Parathyroid adenoma (tissue), 2 donors: Measurements from ENCODE around the gene HSBP1L1.

Source experiments
- H2AFZ ChIP-seq: fragments of 300-600 bp; sonication (generic); one replicate; pipeline ENCODE4 v1.7.0; 2017; ENCODE audit warnings: antibody characterized with exemption, mild to moderate bottlenecking
- H3K27ac ChIP-seq: fragments of 300-600 bp; sonication (generic); one replicate; pipeline ENCODE4 v1.7.0; 2017
- H3K27me3 ChIP-seq: fragments of 300-600 bp; sonication (generic); one replicate; pipeline ENCODE4 v1.7.0; 2017; ENCODE audit warnings: low read length; ENCODE audit not compliant: control insufficient read depth, insufficient read depth
- H3K36me3 ChIP-seq: fragments of 300-600 bp; sonication (generic); one replicate; pipeline ENCODE4 v1.7.0; 2017; ENCODE audit warnings: low read length; ENCODE audit not compliant: control insufficient read depth, insufficient read depth
- H3K4me1 ChIP-seq: fragments of 300-600 bp; sonication (generic); one replicate; pipeline ENCODE4 v1.7.0; 2017; ENCODE audit warnings: control low read depth
- H3K4me2 ChIP-seq: fragments of 300-600 bp; sonication (generic); one replicate; pipeline ENCODE4 v1.7.0; 2017; ENCODE audit warnings: low read length
- H3K4me3 ChIP-seq: fragments of 300-600 bp; sonication (generic); one replicate; pipeline ENCODE4 v1.7.0; 2017; ENCODE audit warnings: low read depth, low read length
- H3K79me2 ChIP-seq: fragments of 300-600 bp; sonication (generic); one replicate; pipeline ENCODE4 v1.7.0; 2017; ENCODE audit warnings: control low read depth
- H3K9ac ChIP-seq: fragments of 300-600 bp; sonication (generic); one replicate; pipeline ENCODE4 v1.7.0; 2017; ENCODE audit warnings: mild to moderate bottlenecking
- H3K9me3 ChIP-seq: fragments of 300-600 bp; sonication (generic); one replicate; pipeline ENCODE4 v1.7.0; 2017; ENCODE audit warnings: low read length; ENCODE audit not compliant: control insufficient read depth
- CTCF ChIP-seq: fragments of 300-600 bp; sonication (generic); IDR thresholded peaks from one replicate; pipeline ENCODE4 v1.7.0; 2017; ENCODE audit warnings: antibody characterized with exemption, mild to moderate bottlenecking
- donor health status: primary hyperparathyroidism.

HSBP1L1 gene

DNA sequence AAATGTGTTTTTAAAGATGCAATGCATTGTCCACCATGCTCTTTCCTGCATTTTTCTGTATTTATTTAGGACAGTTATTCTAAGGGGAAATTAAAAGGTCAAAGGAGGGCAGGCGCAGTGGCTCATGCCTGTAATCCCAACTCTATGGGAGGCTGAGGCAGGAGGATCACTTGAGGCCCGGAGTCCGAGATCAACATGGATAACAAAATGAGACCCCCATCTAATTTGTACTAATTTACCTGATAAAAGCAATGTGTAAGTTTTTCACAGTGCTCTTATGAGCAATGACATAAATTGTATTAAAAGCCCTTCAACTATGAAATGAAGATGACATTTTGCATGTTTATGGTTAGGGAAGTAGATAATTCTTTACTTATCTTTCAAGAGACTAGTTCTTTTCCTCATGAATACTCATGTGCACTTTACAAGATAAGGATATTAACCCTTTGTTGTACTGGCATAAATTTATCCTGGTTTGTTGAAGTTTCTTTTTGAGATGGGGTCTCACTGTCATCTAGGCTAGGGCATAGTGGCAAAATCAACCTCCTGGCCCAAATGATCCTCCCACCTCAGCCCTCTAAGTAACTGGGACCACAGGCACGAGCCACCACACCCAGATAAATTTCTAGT, 9.7 kb downstream of the HSBP1L1 start:
- Histone ChIP-seq H3K4me3 (no peak overlapping the region), H3K79me2 (peaks cover 12% of the 10 kb centered on the region), H2AFZ (no peak overlapping the region), H3K36me3 (no peaks in the 10 kb centered on the region), H3K4me2 (no peak overlapping the region), H3K9me3 (no peaks in the 10 kb centered on the region), H3K9ac (no peak overlapping the region), H3K4me1 (no peaks in the 10 kb centered on the region), H3K27ac (no peak overlapping the region), H3K27me3 (no peaks in the 10 kb centered on the region)
- no peak for TF ChIP-seq CTCF

- TF ChIP-seq CTCF, result no peak
- H3K4me3 ChIP-seq, result no peak overlapping the region
These were observed 10.6 kb downstream of the HSBP1L1 start for GRCh38 chr18:79975043-79975442.

GRCh38 chr18:79975985-79976680, 11.7 kb downstream of the HSBP1L1 start:
- TF ChIP-seq CTCF, result no peak
- Histone ChIP-seq H3K4me3 (no peak overlapping the region), H2AFZ (no peak overlapping the region), H3K27me3 (no peaks in the 10 kb centered on the region), H3K4me2 (no peak overlapping the region), H3K9me3 (no peaks in the 10 kb centered on the region), H3K36me3 (no peaks in the 10 kb centered on the region), H3K27ac (no peak overlapping the region), H3K9ac (no peak overlapping the region), H3K4me1 (no peaks in the 10 kb centered on the region), H3K79me2 (peaks cover 25% of the 10 kb centered on the region)

More at GRCh38 chr18:79975043-79975442, 10.6 kb downstream of the HSBP1L1 start:
- Histone ChIP-seq H3K9me3 (no peaks in the 10 kb centered on the region), H3K4me1 (no peaks in the 10 kb centered on the region), H3K4me2 (no peak overlapping the region), H3K36me3 (no peaks in the 10 kb centered on the region), H3K27ac (no peak overlapping the region), H3K79me2 (peaks cover 20% of the 10 kb centered on the region), H3K27me3 (no peaks in the 10 kb centered on the region), H2AFZ (no peak overlapping the region), H3K9ac (no peak overlapping the region)

- Histone ChIP-seq H3K4me2 (no peak overlapping the region), H2AFZ (no peak overlapping the region), H3K9me3 (no peaks in the 10 kb centered on the region), H3K4me3 (no peak overlapping the region), H3K9ac (no peak overlapping the region), H3K27me3 (no peaks in the 10 kb centered on the region), H3K79me2 (peaks cover 62% of the 10 kb centered on the region), H3K36me3 (no peaks in the 10 kb centered on the region), H3K4me1 (no peaks in the 10 kb centered on the region), H3K27ac (no peak overlapping the region)
- no peak for TF ChIP-seq CTCF
These were observed 15.4 kb downstream of the HSBP1L1 start for GRCh38 chr18:79979843-79980242.

- TF ChIP-seq CTCF, result no peak
- Histone ChIP-seq H3K9ac (no peak overlapping the region), H3K36me3 (no peaks in the 10 kb centered on the region), H3K27ac (no peak overlapping the region), H3K9me3 (no peaks in the 10 kb centered on the region), H3K4me1 (no peaks in the 10 kb centered on the region), H3K27me3 (no peaks in the 10 kb centered on the region), H2AFZ (no peak overlapping the region), H3K4me2 (no peak overlapping the region), H3K79me2 (peaks cover 64% of the 10 kb centered on the region), H3K4me3 (no peak overlapping the region)
These were observed 16.1 kb downstream of the HSBP1L1 start for GRCh38 chr18:79980585-79980984.
